GM12875 (cell line): ENCODE measurements around the gene OPA3.
A peak's percentile ranks its signal among the peaks of the same experiment; 100 is the strongest.

ENCODE experiments used
- H3K4me3 ChIP-seq: one replicate; pipeline ENCODE4 v1.5.1; 2011; ENCODE audit warnings: low read depth, low read length, control low read depth
- TF ChIP-seq, protein P1 (sequence below): IDR thresholded peaks from 2 replicates; pipeline ENCODE4 v1.5.1; 2011; ENCODE audit warnings: low read depth, mild to moderate bottlenecking, control low read depth, inconsistent platforms, low read length, moderate library complexity, borderline replicate concordance; ENCODE audit not compliant: insufficient read depth

The OPA3 gene

DNA sequence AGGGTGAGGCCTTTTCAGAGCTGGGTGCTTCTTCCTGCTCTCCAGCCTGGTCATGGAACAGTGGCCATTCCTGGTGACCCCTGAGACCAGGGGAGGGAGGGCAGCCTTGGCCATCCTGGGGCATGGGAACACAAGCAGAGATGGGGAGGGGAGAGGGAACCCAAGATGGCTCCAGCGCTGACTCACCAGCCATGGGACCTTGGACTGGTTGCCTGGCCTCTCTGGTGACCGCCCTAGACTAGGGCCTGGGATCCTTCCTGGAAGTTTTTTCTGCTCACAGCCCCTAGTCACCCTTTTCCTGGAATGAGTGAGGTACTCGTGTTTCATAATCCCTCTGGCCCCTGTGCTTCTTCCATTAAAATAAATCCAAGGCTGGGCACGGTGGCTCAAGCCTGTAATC, 3.3 kb upstream of the OPA3 start:
- H3K4me3 ChIP-seq = no peak overlapping the region
- TF ChIP-seq, protein P1, sequence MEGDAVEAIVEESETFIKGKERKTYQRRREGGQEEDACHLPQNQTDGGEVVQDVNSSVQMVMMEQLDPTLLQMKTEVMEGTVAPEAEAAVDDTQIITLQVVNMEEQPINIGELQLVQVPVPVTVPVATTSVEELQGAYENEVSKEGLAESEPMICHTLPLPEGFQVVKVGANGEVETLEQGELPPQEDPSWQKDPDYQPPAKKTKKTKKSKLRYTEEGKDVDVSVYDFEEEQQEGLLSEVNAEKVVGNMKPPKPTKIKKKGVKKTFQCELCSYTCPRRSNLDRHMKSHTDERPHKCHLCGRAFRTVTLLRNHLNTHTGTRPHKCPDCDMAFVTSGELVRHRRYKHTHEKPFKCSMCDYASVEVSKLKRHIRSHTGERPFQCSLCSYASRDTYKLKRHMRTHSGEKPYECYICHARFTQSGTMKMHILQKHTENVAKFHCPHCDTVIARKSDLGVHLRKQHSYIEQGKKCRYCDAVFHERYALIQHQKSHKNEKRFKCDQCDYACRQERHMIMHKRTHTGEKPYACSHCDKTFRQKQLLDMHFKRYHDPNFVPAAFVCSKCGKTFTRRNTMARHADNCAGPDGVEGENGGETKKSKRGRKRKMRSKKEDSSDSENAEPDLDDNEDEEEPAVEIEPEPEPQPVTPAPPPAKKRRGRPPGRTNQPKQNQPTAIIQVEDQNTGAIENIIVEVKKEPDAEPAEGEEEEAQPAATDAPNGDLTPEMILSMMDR = no peak

DNA sequence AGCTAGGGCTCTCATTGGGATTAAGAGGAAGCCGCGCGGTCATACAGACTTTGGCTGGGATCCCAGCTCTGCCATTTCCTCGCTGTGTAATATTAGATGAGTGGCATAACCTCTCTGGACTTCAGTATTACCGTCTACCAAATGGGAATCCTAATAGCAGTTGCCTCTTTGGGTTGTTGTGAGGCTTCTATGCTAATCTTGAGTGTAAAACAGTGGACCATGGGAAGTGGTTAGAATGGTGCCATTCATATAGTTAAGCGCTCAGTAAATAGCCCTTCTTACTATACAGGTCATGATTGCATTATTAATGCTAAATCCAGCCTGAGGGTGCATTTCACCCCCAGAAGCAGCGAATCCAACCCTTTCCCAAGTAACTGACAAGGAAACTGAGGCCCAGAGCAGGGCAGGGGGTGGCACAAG, 566 bp upstream of the OPA3 start:
- TF ChIP-seq, protein P1 = no peak

DNA sequence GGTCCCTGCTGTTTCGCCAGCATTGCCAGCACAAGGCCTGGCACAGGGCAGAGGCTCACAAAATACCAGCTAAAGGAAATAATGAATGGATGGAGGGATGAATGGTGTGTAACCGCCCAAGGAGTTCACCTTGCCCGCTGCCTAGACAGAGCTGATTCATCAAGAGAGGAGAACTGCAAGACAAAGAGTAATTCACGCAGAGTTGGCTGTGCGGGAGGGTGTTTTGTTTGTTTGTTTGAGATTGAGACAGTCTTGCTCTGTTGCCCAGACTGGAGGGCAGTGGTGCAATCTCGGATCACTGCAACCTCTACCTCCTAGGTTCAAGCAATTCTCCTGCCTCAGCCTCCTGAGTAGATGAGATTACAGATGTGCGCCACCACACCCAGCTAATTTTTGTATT, 3.0 kb downstream of the OPA3 start:
- H3K4me3 ChIP-seq = no peak overlapping the region
- TF ChIP-seq, protein P1 = no peak

More for the DNA sequence above, 566 bp upstream of the OPA3 start:
- H3K4me3 ChIP-seq = peak overlapping the region; percentile 91

DNA sequence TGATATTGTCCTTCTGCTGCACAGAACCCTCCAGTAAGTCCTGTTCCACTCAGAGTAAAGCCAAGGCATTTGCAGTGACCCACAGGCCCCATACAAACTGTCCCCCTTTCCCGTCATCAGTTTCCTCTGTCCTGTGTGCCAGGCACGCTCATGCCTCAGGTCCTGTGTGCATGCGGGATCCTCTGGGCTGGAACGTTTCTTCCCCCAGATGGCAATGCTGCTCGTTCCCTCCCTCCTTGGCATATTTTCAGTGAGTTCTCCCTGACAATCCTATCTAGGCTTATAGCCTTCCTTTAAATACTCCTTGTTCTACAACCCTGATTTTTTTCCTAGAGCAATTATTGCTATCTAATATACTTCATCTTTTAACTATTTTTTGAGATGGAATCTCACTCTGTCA, 5.7 kb downstream of the OPA3 start:
- TF ChIP-seq, protein P1 = no peak
- H3K4me3 ChIP-seq = no peak overlapping the region

DNA sequence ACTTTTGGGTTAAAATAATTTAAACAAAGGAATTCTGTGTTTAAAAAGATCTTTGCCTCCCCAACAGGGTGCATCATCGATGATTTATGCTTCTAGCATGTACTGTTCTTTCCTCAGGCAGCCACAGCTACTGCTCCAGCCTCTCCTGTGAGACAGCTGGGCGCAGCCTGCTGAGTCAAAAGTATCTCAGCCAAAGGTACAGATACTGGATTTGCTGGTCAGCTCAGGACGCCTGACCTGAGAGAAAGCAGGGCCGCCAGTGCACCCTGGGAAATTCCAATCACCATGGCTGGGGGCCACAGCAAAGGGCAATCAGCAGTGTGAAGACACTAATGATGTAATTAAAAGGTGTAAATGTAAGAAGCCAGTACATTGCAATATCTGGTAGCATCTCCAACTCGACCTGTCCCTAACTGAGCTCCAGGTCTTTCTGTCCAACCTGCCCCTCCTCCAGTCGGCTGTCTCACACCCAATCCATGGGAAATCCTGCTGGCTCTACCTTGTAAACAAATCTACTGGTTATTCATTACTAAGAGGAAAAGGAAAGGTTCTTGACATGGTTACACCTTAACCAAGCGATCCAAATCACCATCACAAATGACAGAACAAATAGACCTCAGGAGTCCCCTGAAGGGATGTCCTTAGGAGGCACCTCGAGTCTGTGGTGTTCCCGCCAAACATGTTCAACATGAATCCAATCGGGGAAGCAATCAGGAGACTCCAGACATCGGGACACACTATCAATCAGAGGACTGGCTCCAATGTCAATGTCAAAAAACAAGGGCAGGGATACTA, 7.3 kb downstream of the OPA3 start:
- TF ChIP-seq, protein P1 = no peak
- no peak overlapping the region for H3K4me3 ChIP-seq

DNA sequence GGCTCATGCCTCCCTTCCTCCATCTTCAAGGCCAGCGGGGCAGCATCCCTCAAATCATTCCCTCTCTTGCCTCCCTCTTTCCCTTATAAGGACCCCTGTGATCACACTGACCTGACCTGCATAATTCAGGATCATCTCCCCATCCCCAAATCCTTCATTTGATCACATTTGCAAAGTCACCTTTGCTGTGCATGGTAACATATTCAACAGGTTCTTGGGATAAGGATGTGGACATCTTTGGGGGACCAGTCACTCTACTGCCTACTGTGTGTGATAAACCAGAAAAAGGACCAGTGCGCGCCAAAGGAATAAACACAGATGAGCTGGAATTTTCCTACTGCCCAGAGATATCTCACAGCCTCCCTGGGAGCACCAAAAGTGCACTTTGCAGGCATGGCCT, 7.9 kb downstream of the OPA3 start:
- no peak overlapping the region for H3K4me3 ChIP-seq
- TF ChIP-seq, protein P1 = no peak

DNA sequence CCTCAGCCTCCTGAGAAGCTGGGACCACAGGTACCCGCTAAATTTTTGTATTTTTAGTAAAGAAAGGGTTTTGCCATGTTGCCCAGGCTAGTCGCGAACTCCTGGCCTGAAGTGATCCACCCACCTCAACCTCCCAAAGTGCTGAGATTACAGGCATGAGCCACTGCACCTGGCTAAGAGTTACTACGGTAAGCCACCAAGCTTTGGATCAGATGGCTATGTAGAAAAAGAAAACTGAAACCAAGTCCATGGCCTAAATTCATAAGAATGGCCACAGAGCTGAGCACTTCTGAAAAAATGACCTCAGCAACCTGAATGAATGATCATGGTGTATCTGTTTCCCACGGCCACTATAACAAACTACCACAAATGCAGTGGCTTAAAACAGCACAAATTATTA, 9.4 kb downstream of the OPA3 start:
- no peak overlapping the region for H3K4me3 ChIP-seq
- TF ChIP-seq, protein P1 = no peak
